ENCODE measurements around the gene ENKD1.
A peak's percentile ranks its signal among the peaks of the same experiment; 100 is the strongest.

The ENKD1 gene

GRCh38 chr16:67648088-67648763 is 18.3 kb downstream of the ENKD1 start:
- DNase-seq: no peak

- no peak for DNase-seq
Observed at GRCh38 chr16:67647681-67648080, 18.9 kb downstream of the ENKD1 start.

- DNase-seq: no peak
Observed at GRCh38 chr16:67647111-67647651, 19.4 kb downstream of the ENKD1 start.

- DNase-seq: peak; percentile 32
Observed at GRCh38 chr16:67645397-67646121, 21.0 kb downstream of the ENKD1 start.

GRCh38 chr16:67644038-67644437 is 22.5 kb downstream of the ENKD1 start:
- DNase-seq: no peak

- DNase-seq: no peak
Observed at GRCh38 chr16:67641779-67642708, 24.5 kb downstream of the ENKD1 start.

GRCh38 chr16:67637625-67638024 is 28.9 kb downstream of the ENKD1 start:
- no peak for DNase-seq

GRCh38 chr16:67636713-67637112 is 29.8 kb downstream of the ENKD1 start:
- DNase-seq: no peak

- no peak for DNase-seq
Observed at GRCh38 chr16:67632415-67633172, 34.0 kb downstream of the ENKD1 start.

GRCh38 chr16:67628216-67628615 is 38.3 kb downstream of the ENKD1 start:
- DNase-seq: no peak

GRCh38 chr16:67613808-67614207 is 52.7 kb downstream of the ENKD1 start:
- peak; percentile 6 for DNase-seq
